GM23338 (cell line): ENCODE results near the gene HHIPL1.

Source experiments
- CREB1 ChIP-seq: fragments of 250-450 bp; sonication (Bioruptor Pico); IDR thresholded peaks from 2 replicates; pipeline ENCODE4 v1.5.0; 2020; ENCODE audit warnings: low read depth, mild to moderate bottlenecking, moderate library complexity
- CTCF ChIP-seq, 2 experiments: fragments of 200-600 bp in 1 of 2; sonication (generic) in 1 of 2; conservative IDR thresholded peaks; 2 replicates each; pipeline versions ENCODE4 v1.5.1 to v1.6.1; 2016 to 2017; ENCODE audit warnings: antibody characterized with exemption in 2 of 2, low read depth in 2 of 2, mild to moderate bottlenecking in 2 of 2, moderate library complexity in 1 of 2
- ETS1 ChIP-seq: IDR thresholded peaks from 2 replicates; pipeline ENCODE4 v1.6.1; 2016; ENCODE audit warnings: antibody characterized with exemption
- EZH2 ChIP-seq: fragments of 200-600 bp; sonication (generic); IDR thresholded peaks from one replicate; pipeline ENCODE4 v1.8.0; 2017; ENCODE audit warnings: antibody characterized with exemption, mild to moderate bottlenecking, low read depth; ENCODE audit not compliant: unreplicated experiment
- EZH2phosphoT487 ChIP-seq: fragments of 200-600 bp; sonication (generic); IDR thresholded peaks from one replicate; pipeline ENCODE4 v1.8.1; 2018; ENCODE audit warnings: antibody characterized with exemption; ENCODE audit not compliant: unreplicated experiment
- JUNB ChIP-seq: IDR thresholded peaks from one replicate; pipeline ENCODE4 v1.6.1; 2016; ENCODE audit warnings: antibody characterized with exemption; ENCODE audit not compliant: unreplicated experiment
- NANOG ChIP-seq: IDR thresholded peaks from 2 replicates; pipeline ENCODE4 v1.6.1; 2016; ENCODE audit warnings: antibody characterized with exemption, borderline replicate concordance
- POLR2AphosphoS5 ChIP-seq: IDR thresholded peaks from 2 replicates; pipeline ENCODE4 v1.6.1; 2016; ENCODE audit warnings: antibody characterized with exemption, low read depth
- STAT1 ChIP-seq: IDR thresholded peaks from one replicate; pipeline ENCODE4 v1.6.1; 2016; ENCODE audit warnings: antibody characterized with exemption; ENCODE audit not compliant: unreplicated experiment
- ZNF114 ChIP-seq: fragments of 250-450 bp; sonication (Bioruptor Pico); IDR thresholded peaks from 2 replicates; pipeline ENCODE4 v1.5.0; 2020; ENCODE audit warnings: mild to moderate bottlenecking, moderate library complexity
- ZNF331 ChIP-seq: fragments of 250-450 bp; sonication (Bioruptor Pico); IDR thresholded peaks from 2 replicates; pipeline ENCODE4 v1.5.0; 2020; ENCODE audit warnings: low read depth, mild to moderate bottlenecking, moderate library complexity
- ZNF462 ChIP-seq: fragments of 250-450 bp; sonication (Bioruptor Pico); IDR thresholded peaks from 2 replicates; pipeline ENCODE4 v1.5.0; 2020; ENCODE audit warnings: mild to moderate bottlenecking, moderate library complexity
- TF ChIP-seq, protein P1 (sequence below): IDR thresholded peaks from one replicate; pipeline ENCODE4 v1.6.1; 2018; ENCODE audit warnings: antibody characterized with exemption; ENCODE audit not compliant: unreplicated experiment

DNA sequence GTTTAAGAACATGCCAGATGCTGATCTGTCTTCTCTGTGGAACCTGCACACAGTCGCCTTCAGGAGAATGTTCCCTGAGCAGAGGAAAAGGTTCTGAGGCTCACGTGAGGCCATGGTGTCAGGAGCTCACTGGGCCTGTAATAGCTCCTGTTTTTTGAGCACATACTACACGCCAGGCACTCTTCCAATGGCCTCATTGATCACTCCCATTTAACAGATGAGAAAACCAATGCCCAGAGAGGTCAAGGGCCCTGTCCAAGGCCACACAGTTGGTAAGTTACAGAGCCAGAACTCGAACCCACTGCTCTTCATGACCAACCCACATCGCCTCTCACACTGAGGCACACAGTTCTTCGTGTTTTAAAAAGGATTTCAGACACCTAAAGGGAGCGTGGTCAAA is 7.3 kb upstream of the HHIPL1 start:
- TF ChIP-seq CTCF (conservative IDR thresholded peaks at IDR 0.05; ENCODE audit: low read depth in 2 of 2) = no peak
- no peak for TF ChIP-seq JUNB
- TF ChIP-seq STAT1 = no peak
- TF ChIP-seq EZH2 = no peak
- no peak for TF ChIP-seq CREB1 (CRISPR knock-in tag)
- TF ChIP-seq POLR2AphosphoS5 = no peak
- no peak for TF ChIP-seq EZH2phosphoT487
- TF ChIP-seq, protein P1, sequence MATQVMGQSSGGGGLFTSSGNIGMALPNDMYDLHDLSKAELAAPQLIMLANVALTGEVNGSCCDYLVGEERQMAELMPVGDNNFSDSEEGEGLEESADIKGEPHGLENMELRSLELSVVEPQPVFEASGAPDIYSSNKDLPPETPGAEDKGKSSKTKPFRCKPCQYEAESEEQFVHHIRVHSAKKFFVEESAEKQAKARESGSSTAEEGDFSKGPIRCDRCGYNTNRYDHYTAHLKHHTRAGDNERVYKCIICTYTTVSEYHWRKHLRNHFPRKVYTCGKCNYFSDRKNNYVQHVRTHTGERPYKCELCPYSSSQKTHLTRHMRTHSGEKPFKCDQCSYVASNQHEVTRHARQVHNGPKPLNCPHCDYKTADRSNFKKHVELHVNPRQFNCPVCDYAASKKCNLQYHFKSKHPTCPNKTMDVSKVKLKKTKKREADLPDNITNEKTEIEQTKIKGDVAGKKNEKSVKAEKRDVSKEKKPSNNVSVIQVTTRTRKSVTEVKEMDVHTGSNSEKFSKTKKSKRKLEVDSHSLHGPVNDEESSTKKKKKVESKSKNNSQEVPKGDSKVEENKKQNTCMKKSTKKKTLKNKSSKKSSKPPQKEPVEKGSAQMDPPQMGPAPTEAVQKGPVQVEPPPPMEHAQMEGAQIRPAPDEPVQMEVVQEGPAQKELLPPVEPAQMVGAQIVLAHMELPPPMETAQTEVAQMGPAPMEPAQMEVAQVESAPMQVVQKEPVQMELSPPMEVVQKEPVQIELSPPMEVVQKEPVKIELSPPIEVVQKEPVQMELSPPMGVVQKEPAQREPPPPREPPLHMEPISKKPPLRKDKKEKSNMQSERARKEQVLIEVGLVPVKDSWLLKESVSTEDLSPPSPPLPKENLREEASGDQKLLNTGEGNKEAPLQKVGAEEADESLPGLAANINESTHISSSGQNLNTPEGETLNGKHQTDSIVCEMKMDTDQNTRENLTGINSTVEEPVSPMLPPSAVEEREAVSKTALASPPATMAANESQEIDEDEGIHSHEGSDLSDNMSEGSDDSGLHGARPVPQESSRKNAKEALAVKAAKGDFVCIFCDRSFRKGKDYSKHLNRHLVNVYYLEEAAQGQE = no peak
- no peak for TF ChIP-seq ETS1
- no peak for TF ChIP-seq ZNF462 (CRISPR knock-in tag)
- TF ChIP-seq NANOG = no peak
- TF ChIP-seq ZNF114 (CRISPR knock-in tag) = no peak
- TF ChIP-seq ZNF331 (CRISPR knock-in tag) = no peak
